Frontal cortex (tissue), 4 donors: Measurements from ENCODE around the gene LPGAT1. TPM values are rescaled to one million over a fixed set of nuclear protein-coding genes. Genes with fewer than 3 reads are reported as not detected.

Experiments used
- DNase-seq, 2 donors: peaks; one replicate each; pipeline ENCODE4 v3.0.0; 2012; ENCODE audit warnings: low spot score in 2 of 2
- FAIRE-seq: peaks from 2 replicates; lab custom pipeline; 2012; peaks lifted over from hg19 to GRCh38; lab: Jason Lieb, UNC
- total RNA-seq: library from RNA; depleted of rRNA; stranded (reverse); fragments of >200 nt; gene quantifications from one replicate; pipeline ENCODE4 v1.2.3, GENCODE V29; 2014
- donor health status: control.
- donor health status: control.
- donor health status: control.

Gene LPGAT1
- total RNA-seq, 1 donor from 2014 or later, result 101 TPM

DNA sequence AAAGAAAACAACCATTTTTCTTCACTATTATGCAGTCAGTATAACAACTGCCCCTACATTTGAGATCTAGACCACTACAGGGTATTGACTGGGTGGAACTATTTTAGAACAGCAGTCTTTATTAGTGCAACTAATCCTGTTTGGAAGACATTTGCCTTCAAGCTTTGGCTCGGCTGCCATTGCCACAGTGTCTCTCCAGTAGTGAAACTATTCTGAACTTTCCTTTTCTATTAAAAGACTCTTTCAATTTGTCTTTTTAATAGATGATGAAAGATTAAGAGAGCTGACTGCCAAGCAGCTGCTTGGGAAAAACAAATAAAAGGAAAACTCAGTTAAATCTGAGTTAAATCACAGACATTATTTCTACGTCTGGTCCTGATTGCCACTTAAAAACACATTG is 49.3 kb downstream of the LPGAT1 start:
- DNase-seq (no peak), FAIRE-seq (no peak)

DNA sequence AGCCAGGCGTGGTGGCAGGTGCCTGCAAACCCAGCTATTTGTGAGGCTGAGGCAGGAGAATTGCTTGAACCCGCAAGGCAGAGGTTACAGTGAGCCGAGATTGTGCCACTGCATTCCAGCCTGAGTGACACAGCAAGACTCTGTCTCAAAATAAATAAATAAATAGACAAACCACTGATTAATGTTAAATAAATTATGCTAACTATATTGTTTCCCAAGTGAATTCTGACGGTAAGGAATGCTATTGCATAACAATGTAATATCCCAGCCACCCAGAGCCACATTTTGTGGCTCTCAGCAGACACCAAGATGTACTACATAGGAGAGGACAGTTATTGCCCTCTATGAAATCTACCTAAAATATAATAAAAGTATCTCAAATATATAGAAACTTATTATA is 55.4 kb downstream of the LPGAT1 start:
- FAIRE-seq (no peak), DNase-seq (no peak)

DNA sequence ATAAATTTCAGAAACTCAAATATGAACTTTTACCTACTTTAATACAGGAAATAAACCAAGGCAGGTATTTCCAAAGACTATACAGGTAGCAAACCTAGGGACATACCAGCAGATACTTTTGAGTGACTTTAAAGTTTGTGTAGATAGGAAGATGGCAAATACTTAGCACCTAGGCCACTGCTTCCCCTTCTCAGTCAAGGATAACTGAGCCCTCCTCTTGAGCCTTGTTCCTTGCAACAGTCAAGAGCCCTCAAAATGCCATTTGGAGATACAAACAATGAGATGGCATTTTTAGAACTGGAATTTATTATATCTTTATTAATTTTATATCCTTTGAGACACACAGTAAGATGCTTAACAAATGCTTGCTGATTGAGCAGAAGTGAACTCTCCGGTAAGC is 65.9 kb downstream of the LPGAT1 start:
- DNase-seq (no peak), FAIRE-seq (no peak)

DNA sequence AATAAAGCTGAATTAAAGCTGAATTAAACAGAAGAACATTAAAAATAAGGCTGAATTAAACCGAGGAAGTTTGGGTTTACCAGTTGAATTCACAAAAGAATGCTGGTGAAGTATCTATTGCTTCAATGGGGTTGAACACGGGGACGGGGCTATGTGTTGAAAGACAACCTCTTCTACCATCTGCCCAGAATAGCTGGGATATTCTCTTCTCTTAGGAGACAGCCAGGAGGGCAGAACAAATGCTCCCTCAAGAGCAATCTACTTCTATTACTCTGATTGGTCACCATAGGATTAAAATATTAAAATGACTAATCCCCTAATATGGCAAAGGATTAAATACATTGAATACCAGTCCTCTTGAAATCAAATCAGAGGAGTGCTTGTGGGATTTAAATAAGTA is 68.4 kb downstream of the LPGAT1 start:
- FAIRE-seq, result no peak
- DNase-seq, result no peak

DNA sequence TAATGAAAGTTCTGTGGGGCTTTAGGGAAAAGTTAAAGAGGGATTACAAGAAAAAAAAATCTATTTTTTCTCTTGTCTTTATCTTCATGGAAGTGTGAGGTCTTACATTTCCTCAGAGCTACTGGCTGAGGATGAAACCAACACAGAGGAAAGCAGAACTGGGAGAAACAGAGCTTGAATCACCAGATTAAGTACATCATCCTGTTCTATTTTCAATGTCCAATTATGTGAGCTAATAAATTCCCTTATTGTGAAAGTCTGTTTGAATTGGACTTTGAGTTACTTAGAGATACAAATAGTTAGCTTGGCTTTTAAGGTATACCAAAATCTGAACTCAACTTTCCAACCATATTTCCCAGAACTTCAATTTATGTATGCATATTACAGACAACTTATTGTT is 69.2 kb downstream of the LPGAT1 start:
- FAIRE-seq (no peak), DNase-seq (no peak)

DNA sequence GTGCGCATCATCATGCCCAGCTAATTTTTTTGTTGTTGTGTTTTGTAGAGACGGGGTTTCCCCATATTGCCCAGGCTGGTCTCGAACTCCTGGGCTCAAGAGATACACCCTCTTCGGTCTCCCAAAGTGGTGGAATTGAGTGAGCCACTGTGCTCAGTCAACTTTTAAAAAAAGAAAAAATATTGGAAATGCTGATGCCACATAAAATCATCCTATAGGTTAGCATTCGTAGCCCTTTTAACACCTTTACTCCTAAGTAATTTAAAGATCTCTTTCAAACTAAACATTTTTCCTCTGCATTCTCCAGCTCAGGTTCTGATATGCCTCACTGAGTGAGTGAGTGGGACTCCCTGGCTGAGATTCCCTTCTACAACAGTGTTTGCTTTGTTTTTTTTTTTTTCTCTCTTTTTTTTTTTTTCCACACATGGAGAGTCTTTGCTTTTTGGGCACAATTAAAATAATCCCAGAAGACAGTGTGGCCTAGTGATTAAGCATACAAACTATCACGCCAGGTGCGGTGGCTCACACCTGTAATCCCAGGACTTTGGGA is 74.0 kb downstream of the LPGAT1 start:
- FAIRE-seq, result no peak
- no peak for DNase-seq

DNA sequence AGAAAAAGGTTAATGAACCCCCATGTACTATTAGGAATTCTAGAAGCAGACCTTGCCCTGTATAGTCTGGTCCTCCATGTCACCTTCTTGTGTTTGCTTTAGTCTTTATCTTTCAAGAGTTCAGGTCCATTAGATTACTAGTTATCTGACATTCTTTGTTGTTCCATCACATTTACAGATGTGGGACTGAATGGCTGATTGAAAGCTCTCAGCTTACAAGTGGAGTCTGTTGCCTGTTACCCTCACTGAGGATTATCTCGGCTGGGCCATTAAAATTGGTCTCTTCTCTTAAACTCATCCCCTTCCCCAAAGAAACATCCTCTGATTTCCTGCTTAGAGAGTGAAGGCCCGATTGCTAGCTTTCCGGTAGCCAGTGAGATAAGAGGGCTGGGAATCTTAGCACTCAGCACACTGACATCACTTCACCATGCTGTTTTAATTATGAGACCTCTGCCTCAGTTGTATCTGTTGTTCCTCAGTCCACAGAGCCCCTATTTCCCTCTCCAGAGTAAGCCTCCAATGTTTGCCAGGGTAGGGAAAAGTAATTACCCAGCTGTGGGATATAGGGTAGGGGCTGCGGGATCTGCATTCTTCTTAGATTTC is 76.8 kb downstream of the LPGAT1 start:
- DNase-seq (no peak), FAIRE-seq (no peak)

DNA sequence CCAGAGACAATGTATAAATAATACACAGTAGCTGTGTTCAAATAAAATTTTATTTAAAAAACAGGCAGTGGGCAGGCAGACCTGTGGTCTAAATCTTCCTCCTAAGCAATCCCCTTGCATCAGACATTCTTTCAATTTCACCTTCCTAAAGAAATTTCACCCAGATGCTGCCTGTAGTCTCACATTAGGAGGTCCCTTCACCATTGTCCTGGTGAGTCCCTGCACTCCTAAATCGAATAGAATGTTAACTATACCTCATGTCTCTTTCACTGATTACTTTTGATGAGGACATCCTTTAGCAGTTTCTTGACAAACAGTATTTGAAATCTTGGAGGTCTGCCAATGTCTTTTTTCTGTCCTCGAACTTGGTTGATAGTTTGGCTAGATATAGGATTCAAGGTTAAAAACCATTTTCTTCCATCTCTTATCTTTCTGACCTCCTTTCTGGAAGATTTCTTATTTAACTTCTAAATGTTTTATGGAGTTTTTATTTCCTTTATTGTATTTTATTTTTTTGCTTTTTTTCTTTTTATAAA is 77.5 kb downstream of the LPGAT1 start:
- FAIRE-seq (peak; percentile 74), DNase-seq (no peak)

DNA sequence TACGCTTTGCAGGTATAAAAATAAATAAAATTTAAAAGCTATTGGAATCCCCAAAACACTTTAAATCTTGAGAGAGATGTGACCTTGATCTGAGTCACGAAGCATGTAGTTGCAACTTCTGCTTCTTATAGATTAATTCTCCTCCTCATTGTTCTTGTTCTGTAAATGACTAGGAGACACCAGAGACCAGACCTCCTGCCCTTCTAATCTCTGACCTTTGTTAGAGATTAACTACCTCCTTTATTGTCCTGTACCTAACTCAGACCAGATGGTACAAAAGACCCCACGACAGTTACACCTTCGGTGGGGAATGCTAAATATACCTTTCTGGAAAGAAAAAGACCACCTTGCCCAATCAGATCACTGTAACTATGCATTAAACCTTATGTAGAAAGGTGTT is 78.2 kb downstream of the LPGAT1 start:
- DNase-seq, result no peak
- no peak for FAIRE-seq

DNA sequence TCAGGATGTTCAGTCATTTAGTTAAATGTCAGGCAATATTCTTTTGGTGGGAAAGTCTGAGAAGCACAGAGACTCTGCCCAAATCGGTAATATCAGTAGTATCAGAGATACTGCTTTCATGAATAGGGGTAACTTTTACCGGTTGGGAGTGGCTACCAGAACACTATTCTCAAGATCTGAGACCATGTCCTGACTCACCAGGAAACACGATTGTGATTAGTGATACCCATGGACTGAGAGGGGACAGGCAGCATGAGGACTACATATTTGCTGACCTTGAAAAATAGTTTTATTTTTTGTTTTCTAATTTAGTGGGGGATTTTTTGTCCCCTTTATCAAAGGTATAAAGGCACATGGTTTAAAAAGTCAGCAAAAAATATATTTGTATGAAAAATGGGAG is 79.1 kb downstream of the LPGAT1 start:
- no peak for DNase-seq
- no peak for FAIRE-seq

DNA sequence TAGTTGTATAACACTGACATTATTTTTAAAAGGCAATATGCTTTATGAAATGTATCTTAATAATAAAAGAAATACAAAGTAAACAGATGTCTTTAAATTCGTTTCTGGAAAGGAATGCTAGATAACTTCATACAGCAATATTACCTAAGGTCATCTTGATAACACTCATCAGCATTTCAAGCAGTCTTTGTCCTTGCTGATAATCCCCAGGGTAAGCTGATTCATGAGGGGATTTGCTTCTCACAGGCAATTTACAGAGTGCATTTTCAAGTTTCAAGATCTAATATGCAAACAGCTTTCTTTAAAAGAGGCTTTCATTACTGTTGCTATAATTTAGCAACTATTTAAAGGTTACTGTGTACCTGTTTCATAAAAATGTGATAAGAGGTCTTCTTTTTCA is 80.0 kb downstream of the LPGAT1 start:
- DNase-seq (no peak), FAIRE-seq (no peak)

DNA sequence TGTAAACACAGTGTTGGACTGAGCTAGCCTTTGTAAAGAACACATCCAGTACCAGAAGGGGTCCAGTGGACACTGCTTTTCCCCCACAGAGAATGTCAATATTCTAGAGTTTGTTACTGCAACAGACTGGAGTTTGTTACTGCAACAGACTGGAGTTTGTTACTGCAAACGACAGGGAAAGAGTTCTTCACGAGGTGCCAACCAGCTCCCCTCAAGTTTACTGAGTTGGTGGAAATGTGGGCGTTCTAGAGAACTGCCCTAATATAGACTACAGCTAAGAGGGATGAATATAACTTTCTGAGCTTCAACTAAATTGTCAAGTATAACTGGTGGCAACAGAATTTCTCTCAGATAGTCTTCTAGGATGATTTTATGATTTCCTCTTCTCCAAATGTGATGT is 81.3 kb downstream of the LPGAT1 start:
- no peak for DNase-seq
- no peak for FAIRE-seq

DNA sequence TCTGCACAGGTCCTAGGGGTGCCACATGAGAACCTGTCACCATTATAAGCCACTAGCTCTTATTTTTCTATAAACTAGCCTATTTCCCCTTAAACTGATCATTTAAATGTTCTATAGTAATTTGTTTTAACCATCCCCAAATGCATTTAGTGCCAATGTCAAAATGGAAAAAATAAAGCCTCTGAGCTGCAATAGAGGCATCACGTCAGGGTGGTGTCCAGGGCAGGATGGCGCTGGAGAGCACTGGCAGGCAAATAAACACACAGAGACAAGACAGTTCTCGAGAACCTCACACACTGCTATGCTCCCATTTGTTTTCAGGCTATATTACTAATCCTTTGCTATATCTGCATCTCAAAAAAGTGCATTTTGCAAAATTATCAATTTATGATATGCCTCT is 81.8 kb downstream of the LPGAT1 start:
- DNase-seq, result no peak
- no peak for FAIRE-seq

DNA sequence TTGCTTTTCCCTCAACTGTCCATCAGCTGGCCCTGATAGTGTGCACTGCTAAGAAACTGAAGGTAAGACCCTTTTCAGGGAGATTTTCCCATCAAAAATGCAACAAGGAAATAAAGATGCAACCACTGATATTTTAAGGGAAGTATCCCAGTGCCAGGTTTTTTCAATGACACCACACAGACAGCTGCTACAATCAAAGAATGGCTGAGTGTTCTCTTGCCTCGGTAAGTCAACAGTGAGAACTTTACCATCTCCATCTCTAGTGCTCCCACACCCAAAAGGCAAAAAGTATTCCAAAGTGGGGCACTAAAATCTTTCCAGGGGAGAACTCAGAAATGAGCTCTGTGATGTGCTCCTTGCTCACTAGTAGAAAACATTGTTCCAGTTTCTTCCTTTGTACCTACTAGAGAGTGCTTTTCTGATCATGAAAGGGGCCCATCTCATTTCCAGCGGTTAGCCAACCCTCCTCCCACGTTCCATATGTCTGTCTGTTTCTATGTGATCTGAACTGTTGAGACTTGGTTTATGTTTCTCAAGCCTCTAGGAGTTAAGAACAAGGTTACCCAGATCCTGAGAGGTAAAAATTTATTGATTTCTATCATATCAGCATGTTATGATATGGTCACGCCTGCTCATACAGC is 87.6 kb downstream of the LPGAT1 start:
- DNase-seq, result no peak
- FAIRE-seq, result no peak

DNA sequence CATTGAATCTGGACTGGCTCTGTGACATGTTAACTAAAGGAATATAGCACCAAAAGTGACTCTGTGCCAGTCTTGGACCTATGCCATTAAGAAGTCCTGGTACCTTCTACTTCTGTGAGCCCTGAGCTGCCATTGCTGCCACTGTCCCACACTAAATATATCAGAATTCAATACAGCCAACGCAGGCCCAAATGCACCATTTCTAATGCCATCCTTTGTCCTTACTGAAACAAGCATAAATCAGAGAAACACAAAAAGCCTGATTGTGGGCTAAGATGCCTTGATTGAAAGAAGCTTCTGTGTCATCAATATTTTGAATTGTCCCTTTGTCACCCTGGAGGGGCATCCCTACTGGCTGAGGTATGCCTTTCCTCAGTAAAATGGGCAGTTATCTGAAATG is 88.3 kb downstream of the LPGAT1 start:
- DNase-seq (no peak), FAIRE-seq (no peak)

DNA sequence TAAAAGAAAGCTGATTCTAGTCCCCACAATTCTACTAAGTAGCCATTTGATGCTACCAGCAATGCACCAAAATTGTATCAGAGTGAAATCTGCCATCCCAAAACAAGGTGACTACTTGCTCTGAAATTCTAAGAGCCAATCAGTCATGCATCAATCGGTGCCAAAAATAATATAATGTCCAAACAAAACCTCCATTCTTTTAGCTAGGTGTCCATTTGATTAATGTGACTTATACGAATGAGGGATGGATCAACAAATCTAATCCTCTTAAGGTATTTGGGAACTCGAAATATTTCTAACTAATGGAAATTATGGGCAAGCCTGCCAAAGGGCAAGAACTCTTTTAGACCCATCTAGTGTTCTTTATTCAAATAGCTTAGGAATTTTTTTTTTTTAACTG is 88.8 kb downstream of the LPGAT1 start:
- DNase-seq (no peak), FAIRE-seq (no peak)

DNA sequence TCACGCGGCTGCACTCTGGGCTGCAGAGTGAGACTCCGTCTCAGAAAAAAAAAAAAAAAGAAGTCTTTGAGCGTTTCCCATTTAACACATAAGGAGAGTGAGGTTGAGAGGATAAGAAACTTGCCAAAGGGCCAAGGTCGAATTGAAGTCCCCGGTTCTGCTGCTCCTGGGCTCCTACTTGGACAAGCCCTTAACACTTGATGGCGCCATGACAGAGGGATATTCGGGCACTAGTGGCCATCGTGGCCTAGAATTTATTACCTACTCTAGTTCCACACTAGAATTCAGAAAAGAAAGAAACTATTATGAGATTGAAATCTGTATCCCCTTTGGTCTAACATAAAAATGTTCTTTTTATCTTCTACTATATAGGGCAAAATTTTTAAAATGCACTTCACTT is 89.4 kb downstream of the LPGAT1 start:
- DNase-seq (no peak), FAIRE-seq (no peak)

DNA sequence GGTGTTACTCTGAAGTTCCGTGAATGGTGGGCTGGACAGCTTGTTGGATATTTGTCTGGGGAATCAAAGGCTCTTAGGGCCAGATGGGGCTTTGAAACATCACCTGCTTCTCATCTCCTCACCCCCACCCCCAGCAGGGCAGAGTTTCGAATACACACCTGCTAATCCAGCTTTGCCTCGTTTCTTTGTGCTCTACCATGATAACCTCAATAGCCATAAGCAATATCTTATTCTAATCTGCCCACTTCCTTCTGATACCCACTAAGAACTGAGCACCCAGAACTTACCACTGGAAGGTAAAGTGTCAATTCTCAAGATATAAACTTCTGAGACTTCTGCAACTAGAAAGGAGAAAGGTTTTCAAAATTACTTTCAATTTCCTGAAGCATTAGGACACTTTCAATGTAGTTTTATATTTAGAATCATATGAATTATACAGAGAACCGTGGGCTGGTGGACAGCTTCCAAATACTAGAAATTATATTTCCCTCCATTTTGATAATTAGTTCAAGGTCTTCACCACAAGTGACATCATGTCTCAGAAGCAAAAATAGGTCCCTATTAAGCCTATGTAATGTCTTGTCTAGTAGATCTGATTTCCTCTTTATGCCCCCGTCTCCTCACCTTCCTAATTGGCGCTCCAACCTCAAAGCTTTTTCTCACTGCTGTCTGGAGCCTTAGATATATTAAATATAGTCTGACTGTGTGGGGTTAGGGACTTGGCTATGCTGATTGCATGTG is 90.7 kb downstream of the LPGAT1 start:
- FAIRE-seq (no peak), DNase-seq (no peak)

DNA sequence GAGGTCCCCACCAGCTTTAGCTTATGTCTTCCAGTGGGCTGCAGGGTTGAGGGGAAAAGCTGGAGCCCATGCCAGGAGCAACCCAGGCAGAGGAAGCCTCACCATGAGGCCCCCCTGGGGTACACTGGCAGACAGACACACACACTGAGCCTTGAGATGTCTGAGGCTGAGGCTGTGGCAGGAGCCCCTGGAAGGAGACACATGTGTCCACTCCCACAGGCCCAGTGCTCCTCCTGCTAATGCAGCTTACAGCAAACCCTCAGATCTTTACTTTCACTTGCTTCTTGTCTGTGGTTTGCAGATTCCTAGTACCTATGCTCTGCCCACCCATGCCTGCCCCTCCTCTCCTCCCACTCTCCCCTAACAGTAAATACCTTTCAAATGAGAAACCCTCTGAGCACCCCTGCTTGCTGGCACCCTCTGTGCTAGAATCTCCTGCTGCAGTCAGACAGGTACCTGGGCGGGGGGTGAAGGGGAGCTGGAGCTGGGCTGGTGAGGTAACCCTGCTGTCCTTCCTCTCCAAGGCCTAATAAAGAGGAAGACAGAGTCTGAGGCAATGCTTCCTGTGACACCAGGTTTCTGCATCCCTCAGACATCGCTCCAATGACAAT is 91.8 kb downstream of the LPGAT1 start:
- no peak for FAIRE-seq
- no peak for DNase-seq

DNA sequence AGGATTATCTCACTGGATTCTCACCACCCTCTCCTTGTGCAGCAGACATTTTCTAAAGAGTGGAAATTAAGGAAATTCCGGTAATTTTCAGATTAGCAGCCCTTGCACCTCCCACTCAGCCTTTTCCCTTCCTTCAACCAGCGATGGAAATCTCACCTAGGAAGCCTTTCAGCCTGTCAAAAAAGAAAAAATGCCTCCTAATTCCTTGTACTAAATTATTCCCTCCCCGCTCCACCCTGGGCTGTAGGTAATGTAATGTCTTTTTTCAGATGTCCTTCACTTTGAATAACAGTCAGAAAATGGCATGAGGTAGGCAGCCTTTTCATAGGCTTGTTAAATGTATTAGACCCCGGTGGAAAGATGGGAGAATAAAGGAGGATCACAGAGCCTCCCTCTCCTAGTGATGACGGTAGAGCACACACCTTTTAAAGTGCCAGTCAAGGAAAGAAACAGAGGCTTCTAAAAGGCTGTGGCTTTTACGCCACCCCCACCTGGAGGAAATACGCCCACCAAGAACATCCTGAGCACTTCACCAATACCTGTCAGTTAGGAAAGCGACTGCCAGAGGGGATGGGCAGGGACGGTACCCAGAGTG is 92.4 kb downstream of the LPGAT1 start:
- DNase-seq, result no peak
- FAIRE-seq, result no peak
